Tibial nerve (tissue), 4 donors: ENCODE data around the gene DAB1.

ENCODE experiments used
- EP300 ChIP-seq, 2 donors: sonication (generic); formaldehyde crosslinking; IDR thresholded peaks; one replicate each; pipeline ENCODE4 v1.6.1; 2017; ENCODE audit warnings: antibody characterized with exemption in 2 of 2, mild to moderate bottlenecking in 1 of 2
- POLR2A ChIP-seq, 2 donors: fragments of 450-650 bp; IDR thresholded peaks; one replicate each; pipeline ENCODE4 v1.6.1; 2017; ENCODE audit warnings: antibody characterized with exemption in 2 of 2, mild to moderate bottlenecking in 2 of 2, moderate library complexity in 2 of 2
- TF ChIP-seq, protein P1 (sequence below), 5 experiments: fragments of 200-600 bp in 3 of 5; fragments of 450-650 bp in 2 of 5; sonication (generic) in 3 of 5; IDR thresholded peaks; one replicate each; pipeline ENCODE4 v1.5.1; 2016 to 2019; ENCODE audit warnings: antibody characterized with exemption in 5 of 5, mild to moderate bottlenecking in 3 of 5, moderate library complexity in 2 of 5

DNA sequence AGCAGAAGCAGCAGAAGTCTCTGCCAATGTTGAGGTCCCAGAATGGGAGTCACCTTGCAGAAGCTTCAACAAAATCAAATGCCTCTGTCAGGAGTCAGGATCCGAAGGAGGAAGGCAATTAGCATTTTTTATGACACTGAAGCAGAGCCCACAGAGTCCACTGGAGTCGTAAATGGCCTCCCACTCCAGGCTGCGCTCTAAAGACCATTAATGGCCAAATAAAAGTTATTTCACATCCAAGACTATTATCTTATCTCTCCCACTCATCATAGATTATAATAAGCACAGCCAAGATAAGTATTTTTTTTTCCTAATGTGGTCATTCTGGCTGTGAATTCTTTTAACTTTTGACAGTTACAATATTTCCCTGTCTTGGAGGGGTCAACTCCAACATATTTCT, 267.0 kb downstream of the DAB1 start:
- TF ChIP-seq, protein P1, sequence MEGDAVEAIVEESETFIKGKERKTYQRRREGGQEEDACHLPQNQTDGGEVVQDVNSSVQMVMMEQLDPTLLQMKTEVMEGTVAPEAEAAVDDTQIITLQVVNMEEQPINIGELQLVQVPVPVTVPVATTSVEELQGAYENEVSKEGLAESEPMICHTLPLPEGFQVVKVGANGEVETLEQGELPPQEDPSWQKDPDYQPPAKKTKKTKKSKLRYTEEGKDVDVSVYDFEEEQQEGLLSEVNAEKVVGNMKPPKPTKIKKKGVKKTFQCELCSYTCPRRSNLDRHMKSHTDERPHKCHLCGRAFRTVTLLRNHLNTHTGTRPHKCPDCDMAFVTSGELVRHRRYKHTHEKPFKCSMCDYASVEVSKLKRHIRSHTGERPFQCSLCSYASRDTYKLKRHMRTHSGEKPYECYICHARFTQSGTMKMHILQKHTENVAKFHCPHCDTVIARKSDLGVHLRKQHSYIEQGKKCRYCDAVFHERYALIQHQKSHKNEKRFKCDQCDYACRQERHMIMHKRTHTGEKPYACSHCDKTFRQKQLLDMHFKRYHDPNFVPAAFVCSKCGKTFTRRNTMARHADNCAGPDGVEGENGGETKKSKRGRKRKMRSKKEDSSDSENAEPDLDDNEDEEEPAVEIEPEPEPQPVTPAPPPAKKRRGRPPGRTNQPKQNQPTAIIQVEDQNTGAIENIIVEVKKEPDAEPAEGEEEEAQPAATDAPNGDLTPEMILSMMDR (IDR thresholded peaks at IDR 0.05): no peak
- TF ChIP-seq POLR2A (IDR thresholded peaks at IDR 0.05) (no peak), EP300 (IDR thresholded peaks at IDR 0.05) (no peak)
